ENCODE results near the gene GEMIN4.
A peak's percentile ranks its signal among the peaks of the same experiment; 100 is the strongest.
"Not testable (repeated sequence)": the region's sequence is repeated elsewhere in the genome, so short reads cannot be mapped to it uniquely, and the experiment has no call there.

GEMIN4 gene

GRCh38 chr17:752002-752619, at the start of gene GEMIN4:
GEMIN4 (minus strand) TSS chr17:752264; CDS start chr17:752142, 122 bp downstream.
- DNase-seq: peak; percentile 97 to 98

- no peak for DNase-seq
Measured at GRCh38 chr17:801660-802059, 49.6 kb upstream of the GEMIN4 start.

DNA sequence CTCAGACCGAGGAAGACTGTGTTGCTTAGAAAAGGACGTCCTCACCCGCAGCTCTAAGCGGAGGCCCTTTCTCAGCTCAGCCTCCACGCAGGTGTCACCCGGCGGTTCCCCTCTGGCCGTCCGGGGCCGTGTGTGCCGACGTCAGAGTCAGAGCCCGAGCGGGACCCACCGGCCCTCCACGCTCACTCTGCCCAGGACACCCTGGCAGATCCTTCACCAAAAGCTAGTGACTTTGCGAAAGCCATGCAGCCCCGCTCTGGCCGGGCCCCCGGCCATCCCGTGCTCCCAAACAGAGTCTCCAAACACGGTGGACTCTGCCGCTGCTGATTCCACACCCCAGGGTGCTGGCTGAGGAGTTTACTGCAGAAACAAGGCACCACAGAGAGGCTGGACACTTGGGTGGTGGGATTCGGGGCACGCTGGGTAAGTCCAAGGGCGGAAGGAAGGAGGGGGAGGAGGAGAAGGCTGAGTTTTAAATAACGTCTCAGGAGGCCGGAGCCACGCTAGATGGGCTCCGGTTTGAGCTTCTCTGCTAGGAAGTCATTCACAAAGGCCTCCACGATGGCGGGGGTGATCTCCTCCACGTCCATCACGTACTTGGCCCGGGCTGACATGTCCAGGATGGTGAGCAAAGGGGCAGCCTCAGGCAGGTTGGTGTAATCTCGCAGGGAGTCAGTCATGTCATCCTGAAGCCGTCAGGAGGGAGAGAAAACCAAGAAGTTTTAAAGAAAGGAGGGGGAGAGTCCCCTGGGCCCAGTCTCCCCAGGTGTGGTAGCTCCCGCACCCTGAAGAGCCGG, 48.6 kb upstream of the GEMIN4 start:
- DNase-seq: no peak

- no peak for DNase-seq
Measured at GRCh38 chr17:799261-799660, 47.2 kb upstream of the GEMIN4 start.

DNA sequence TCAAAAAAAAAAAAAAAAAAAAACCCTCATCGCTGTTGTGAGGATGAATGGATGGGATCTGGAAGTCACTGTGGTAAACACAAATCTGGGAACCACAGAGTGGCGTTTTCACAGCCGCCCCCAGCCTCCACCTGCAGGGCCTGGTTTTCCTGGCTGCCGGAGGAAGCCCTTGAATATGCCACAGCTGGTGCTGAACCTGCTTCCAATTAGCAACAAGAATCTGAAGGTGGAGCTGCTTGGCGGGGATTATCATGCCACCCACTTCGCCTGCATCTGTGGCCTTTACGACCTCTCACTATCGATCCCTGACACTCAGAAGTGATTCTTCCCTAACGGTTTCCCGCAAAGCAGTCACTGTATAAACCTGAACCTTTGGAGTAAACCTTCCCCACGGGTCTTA, 46.2 kb upstream of the GEMIN4 start:
- DNase-seq: no peak

DNA sequence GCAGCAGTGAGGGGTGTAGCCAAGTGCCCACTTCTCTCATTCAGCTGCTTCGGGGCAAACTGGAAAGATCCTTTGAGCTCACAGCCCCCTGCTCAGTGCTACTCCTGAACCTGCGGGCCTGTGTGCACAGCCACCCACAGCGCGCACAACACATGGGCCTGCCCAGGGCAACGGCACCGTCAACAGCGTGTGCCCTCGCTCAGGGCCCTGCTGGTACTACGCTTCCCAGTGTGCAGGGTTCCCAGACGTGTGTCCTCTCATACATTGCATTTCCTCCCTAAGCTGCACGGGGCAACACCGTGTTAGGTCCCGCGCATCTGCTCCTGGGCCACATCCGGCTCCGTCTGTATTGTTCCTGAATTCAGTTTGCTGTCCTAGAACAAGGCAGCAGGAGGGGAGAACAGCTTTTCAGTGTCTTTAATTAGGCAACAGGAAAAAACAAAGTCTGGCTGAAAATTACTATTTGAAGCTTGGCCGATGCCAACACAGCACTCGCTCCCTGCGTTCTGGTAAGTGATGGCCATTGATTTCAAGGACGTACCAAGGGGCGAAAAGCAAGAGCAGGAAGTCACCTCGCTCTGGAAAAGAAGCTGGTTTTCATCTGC, 45.3 kb upstream of the GEMIN4 start:
- no peak for DNase-seq

DNA sequence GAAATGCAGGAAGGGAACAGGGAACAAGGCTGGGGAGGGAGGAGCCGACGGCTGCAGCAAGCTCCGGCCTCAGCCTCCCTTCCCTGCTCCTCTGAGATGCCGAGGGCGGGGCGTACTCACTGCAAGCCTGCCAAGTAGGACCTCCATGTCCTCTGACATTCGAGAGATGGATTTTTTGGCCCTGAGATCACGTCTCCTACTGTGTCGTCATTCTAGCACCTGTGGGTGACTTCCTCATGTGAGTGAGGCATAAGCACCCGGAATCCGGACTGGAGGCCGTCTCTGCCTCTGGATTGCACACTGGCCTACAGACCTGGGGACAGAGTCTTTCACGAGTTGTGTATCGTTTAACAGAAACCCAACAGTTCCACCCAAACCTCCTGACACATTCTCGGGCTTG, 44.5 kb upstream of the GEMIN4 start:
- DNase-seq: no peak

- no peak for DNase-seq
Measured at GRCh38 chr17:795721-796120, 43.7 kb upstream of the GEMIN4 start.

DNA sequence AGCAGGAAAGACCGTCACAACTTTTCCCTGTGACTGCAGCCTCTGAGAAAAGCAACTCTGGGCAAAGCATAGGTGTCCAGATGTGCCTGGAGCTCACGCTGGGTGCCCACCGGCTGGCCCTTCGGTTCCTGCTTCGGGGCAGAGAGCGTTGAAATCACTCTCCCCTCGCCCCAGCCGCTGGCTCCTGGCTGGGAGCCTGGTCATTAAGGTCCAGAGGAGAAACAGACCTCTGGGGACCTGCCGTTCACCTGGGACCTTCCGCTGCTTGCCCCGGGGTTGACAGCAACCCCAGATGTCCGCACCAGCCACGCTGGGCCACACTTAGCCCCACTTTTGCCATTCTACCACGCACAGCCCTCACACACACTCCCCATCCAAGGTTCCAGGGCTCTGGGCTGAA, 43.2 kb upstream of the GEMIN4 start:
- no peak for DNase-seq

- DNase-seq: peak; percentile 18 to 28
Measured at GRCh38 chr17:794876-795275, 42.8 kb upstream of the GEMIN4 start.

DNA sequence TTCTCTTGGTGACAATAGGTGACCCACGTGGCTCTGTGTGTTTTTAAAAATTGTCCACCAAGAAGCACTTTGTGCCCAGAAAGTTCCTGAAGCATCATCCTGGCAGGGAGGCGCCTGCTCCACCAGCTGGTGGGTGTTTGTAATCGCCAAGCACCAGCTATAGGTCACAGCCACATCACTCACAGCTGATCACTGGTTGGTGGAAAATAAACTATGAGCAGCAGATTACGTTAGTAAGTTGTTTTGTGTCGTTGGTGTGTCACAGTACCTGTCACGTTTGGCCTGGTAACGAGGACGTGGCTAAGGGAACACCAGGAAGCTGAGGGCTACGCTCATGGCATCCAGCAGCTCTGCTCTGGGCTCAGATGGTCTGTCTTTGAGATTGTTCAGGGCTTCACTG, 40.2 kb upstream of the GEMIN4 start:
- DNase-seq: no peak

DNA sequence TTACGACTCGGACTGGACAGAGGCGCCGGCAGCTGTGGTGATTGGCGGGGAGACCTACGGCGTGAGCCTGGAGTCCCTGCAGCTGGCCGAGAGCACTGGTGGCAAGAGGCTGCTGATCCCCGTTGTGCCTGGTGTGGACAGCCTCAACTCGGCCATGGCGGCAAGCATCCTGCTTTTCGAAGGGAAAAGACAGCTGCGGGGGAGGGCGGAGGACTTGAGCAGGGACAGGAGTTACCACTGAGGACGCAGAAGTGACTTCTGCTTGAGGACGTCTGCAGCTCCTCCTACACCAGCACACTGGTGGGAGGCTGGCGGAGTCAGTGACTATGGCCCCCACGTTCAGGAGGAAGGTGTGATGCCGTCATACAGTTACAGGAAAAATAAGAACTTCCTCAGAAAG, 39.8 kb upstream of the GEMIN4 start:
- DNase-seq: no peak

GRCh38 chr17:790874-791247, 38.8 kb upstream of the GEMIN4 start:
- not testable (repeated sequence) for DNase-seq

DNA sequence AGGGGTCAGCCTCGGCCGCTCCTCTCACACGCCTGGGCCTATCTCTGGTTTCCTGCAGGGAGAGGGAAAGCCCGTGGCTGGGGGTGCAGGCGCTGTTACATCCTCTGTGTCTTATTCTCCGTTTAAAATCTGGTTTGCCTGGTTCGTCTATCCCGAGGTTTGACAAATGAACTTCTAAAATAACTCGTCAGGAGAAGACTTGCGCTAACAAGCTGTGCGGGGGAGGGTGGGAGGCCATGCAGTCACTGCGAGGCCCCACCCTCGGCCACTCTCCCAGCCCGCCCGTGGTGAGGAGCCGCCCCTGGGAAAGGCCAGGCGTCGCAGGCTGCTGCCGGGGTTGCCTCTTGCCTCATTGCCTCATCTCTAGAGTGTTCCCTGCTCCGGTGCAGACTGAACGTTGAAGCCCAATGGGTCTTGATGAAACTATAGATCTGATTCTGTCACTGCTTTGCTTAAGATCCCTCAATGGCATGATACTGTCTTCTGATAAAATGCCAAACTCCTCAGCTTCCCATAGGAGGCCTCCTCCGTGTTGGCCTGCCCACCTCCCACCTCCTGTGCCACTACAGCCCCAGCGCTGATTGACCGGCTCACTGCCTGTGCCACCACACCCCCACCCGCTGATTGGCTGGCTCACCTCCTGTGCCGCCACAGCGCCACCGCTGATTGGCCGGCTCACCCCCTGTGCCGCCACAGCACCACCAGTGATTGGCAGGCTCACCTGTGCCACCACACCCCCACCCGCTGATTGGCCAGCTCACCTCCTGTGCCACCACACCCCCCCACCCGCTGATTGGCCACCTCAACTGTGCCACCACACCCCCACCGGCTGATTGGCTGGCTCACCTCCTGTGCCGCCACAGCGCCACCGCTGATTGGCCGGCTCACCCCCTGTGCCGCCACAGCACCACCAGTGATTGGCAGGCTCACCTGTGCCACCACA, 38.1 kb upstream of the GEMIN4 start:
- DNase-seq: not testable (repeated sequence)

GRCh38 chr17:789160-789840, 37.2 kb upstream of the GEMIN4 start:
- DNase-seq: no peak

GRCh38 chr17:788551-788950, 36.5 kb upstream of the GEMIN4 start:
- no peak for DNase-seq

- no peak for DNase-seq
Measured at GRCh38 chr17:787641-788221, 35.7 kb upstream of the GEMIN4 start.

GRCh38 chr17:785901-786300, 33.8 kb upstream of the GEMIN4 start:
- DNase-seq: not testable (repeated sequence)

DNA sequence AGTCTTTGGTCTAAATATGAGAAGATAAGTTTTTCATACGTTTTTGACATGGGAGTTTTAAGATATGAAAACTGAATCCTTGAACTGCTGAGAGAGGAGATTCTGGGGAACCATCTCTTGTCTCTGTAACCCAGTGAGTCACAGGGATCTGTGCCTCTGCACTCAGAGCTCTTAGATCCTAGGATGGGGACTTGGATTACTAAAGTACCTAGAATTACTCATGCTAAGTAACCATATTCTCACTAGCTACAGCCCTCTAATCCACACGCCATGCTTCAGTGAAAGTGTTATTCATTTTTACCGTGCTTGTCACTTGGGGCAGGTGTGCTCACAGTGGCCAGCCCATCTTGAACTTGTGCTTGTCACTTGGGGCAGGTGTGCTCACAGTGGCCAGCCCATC, 32.1 kb upstream of the GEMIN4 start:
- DNase-seq: no peak

DNA sequence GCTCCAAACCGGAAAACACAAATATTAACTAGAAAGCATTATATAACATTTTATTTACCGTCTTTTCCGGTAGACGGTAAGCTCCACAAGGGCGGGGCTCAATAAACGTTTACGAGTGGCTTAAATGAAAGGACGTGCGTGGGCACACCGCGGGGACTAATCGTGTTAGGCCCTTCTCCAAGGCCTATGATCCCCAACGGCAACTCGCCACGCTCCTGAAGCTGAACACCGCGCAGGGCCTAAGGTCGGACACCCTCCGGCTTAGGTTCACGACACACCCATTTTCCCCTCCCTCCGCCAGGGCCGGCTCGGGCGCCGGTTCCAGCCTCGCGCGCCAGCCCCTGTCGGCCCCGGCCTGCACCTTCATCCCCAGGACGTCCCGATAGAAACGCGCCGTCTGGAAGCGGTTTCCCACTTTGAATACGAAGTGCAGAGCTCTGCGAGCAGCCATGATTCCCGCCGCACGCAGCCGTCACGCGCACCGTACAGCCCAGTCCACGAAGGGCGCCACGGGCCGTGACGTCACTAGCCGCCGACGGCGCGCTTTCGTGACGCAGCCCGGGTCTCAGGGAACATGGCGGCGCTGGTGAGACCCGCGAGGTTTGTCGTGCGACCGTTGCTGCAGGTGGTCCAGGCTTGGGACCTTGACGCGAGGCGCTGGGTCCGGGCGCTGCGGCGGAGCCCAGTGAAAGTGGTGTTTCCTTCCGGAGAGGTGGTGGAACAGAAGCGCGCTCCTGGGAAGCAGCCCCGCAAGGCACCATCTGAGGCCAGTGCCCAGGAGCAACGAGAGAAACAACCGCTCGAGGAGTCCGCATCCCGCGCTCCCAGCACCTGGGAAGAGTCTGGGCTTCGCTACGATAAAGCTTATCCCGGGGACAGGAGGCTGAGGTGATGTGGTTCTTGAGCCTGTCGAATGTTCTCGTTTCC, 30.0 kb upstream of the GEMIN4 start, which contains the start of the genes GLOD4 and MRM3:
Gene GLOD4, minus strand, starts transcription at position 476 of the 927 bp plus-strand sequence. Its CDS starts 25 bp downstream, at position 451.
Gene MRM3, plus strand, starts transcription at position 549 of the 927 bp plus-strand sequence. Its CDS starts 26 bp downstream, at position 575.
- peak; percentile 91 for DNase-seq

DNA sequence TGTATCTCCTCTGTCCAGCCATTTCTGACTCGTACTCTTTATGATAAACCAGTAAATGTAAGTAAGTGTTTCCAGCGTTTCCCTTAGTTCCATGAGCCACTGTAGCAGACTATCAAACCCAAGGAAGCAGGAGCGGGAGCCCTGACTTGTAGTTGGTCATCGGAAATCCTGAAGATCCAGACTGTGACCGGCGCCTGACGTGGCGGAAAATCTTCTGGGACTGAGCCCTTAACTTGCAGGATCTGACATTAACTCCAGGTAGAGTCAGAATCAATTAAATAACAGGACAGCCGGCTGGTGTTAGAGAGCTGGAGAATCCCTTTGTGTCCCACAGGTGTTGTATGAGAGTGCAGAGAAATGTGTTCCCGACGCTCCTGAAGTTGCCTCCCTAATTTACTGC, 26.0 kb upstream of the GEMIN4 start:
- no peak for DNase-seq
